Measurements from ENCODE around the gene THADA.

THADA gene

GRCh38 chr2:43375746-43376522, 219.9 kb downstream of the THADA start:
- DNase-seq, result no peak

DNA sequence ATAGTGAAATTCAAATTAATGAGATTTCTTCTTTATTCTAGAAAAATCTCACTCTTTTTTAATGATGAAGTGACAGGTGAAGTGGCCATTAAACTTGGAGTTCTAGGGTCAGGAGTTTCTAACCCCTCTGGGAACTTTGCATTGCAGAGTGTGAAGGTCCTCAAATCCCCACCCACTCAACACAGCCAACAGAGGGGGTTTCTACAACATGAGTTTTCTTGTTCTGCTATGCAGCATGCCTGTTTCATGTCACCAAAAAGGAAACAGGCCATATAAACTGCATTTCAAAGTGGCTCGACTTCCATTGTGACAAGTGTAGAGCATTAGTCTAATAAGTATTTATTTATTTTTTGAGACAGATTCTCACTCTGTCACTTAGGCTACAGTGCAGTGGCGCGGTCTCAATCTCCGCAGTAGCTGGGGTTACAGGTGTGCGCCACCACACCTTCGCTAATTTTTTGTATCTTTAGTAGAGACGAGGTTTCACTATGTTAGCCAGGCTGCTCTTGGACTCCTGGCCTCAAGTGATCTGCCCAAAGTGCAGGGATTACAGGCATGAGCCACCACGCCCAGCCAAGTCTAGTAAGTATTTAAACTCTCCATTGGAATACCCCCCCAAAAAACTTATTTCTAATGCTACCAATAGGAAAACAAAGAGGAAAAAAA, 223.3 kb downstream of the THADA start:
- DNase-seq, result no peak

- no peak for DNase-seq
Observed at GRCh38 chr2:43370705-43371104, 225.1 kb downstream of the THADA start.

GRCh38 chr2:43370146-43370545, 225.7 kb downstream of the THADA start:
- no peak for DNase-seq

- no peak for DNase-seq
Observed at GRCh38 chr2:43368483-43369385, 227.1 kb downstream of the THADA start.

GRCh38 chr2:43367012-43367782, 228.6 kb downstream of the THADA start:
- no peak for DNase-seq

GRCh38 chr2:43363120-43363519, 232.7 kb downstream of the THADA start:
- no peak for DNase-seq

- DNase-seq, result no peak
Observed at GRCh38 chr2:43361286-43361685, 234.6 kb downstream of the THADA start.

DNA sequence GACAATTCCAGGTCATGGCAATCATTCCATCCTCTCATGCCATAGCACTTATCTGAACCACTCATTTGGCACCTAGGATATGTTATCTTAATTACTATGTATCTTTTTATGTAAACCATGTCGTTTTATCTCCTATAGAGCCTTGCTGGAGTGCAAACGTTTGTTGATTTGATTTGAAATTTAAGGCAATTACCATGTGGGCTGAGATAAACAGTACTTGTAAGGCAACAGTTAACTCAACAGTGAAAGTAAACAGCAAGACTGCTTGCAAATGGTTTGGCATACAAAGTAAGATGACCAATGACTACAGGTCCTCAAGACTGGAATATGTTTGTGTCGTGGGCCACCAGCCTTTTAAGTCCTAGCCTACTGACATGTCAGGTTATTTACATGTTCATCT, 235.7 kb downstream of the THADA start:
- DNase-seq, result no peak

- no peak for DNase-seq
Observed at GRCh38 chr2:43358410-43359201, 237.2 kb downstream of the THADA start.

DNA sequence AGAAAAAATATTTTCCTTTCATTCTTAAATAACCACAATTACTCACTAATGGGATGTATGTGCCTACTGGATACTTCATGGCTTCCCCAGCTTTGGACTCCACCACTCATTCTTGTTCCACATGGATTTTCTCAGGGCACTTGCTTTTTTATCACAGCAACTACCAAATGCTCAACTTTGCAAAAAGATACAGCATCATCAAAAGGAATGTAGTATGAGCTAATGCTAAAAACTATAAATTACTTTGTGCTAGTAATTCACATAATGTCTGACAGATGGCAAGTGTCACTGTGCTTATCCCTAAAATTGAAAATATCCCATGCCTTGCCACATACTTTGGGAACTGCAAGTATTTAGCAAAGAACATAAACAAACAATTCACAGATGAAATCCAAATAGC, 239.1 kb downstream of the THADA start:
- no peak for DNase-seq

- DNase-seq, result no peak
Observed at GRCh38 chr2:43355399-43355798, 240.4 kb downstream of the THADA start.

DNA sequence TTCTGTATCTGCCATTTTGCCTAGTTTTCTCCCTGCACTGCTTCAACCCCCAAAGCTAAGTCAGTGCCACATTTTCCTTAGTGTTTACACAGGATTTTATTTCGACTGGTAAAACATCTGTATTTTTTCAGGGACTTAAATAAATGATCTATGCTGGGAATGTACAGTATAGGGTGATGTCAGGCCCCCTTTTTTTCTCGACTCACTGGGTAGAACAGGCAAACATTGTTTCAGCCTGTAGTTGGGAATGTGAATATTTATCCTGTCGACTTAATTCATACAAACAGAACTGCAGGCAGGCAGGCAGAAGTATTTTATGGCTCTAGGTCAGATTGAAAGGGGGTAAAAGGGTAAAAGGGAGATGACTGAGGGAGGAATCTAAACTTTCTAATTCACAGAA, 245.9 kb downstream of the THADA start:
- no peak for DNase-seq

DNA sequence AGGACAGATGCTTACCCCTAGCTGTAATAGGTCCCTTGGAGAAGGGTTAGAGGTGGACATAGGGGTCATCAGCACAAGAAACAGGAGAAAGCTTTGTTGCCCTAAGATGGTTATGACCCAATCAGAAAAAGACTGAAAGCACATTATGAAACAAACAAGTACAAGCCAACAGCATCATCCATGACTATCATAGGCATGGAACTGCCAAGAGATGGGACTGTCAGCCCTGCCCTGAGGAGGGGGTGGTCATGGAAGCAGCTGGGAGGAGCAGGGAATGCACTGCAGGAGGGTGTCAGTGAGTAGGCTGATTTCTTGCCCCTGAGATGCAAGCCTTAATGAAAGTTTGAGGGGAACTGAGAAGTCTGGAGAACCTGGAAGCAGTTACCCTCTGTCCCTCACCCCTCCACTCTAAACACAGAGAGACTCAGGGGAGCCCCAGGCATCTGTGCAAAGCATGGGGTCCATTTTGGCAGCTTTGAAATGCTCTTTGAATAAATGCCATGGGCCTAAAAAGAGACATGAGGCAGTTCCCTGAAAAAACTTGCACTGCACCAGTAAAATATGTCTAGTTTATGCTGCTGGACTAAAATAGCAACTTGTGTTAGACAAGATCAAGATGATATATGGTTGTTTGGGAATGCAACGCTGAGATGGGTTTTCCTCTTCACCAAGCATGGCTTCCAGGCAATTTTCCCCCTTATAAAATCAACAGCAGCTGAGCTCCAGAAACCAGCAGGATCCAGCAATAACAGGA, 246.8 kb downstream of the THADA start:
- no peak for DNase-seq

GRCh38 chr2:43347746-43348145, 248.1 kb downstream of the THADA start:
- DNase-seq, result no peak

DNA sequence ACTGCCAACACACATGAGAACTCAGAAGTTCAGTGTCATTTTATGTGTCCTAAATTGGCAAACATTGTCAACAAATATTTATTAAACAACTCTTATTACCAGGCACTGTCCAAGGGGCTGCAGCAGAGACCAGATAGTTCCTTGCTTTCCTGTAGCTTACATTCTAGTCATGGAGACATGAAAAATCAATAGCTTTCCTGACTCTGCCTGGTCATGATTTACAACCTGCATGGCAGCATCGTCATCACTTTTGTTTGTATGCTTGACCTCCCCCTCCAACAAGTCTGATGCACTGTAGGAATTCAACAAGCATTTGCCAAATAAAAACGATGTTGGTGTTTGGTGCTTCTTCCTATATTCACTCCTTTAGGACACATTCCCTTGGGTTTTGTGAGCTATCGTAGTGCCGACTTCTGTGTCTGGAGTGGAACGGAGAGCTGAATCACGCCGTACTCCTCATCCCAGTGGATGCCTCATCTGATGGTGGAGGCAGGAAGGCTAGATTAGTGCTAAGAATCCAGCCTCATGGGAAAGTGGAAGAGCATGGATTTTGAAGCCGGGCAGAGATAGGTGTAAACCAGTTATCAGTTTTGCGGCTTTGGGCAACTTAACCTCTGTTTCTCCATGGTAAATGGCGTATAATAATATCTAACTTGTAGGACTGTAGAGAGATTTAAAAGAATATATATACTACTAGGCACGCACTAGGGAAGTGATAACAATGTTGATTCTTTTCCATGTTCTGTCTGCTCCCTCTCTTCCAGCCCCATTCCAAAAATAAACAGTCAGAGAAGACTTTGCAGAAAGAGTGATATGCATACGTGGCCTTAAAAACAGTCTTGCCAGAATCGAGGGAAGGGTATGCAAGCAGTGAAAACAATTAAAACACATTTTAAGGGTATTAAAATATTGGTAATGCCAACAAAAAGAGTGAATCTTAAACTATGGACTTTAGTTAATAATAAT, 249.0 kb downstream of the THADA start:
- DNase-seq, result no peak

- no peak for DNase-seq
Observed at GRCh38 chr2:43345872-43346271, 250.0 kb downstream of the THADA start.

DNA sequence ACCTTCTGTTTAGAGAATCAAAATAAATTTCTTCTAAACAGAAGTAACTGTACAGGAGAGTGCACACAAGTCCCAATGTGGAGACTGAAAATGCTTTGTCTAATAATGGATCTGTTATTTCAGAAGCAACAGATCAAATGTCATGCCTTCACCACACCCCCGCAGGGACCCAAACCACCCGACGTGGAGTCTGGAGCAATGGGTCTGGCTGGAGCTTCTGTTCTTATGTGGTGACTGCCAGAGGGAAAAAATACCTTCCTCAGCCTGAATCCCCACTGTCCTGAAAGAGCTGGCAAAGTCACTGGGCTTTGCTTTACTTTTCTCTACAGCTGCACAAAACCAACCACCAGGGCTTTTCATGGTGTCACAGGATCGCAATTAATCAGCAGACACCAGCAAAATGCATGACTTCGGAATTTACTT, 250.4 kb downstream of the THADA start:
- peak; percentile 77 for DNase-seq

DNA sequence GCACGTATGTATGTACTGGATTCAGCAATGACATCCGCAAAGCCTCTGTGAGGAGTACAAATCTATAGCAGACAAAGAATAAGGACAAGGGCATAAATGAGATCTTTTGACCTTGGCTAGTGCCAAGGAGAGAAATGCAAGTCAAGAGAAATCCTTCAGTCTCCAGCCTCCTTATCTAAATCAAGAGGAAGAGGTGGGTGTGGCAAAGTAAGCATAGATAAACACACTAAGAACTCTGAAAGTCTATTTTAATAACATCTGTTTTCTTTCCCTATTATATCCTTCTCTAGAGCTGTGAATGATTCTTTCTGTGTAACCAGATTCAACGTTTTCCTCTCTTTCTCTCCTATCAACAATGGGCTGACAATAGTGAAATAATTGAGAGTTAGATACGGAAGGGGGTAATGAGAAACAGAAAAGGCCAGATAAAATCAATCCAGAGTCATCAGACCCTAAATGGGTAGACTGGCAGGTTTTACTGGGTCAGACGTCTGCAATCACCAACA, 250.9 kb downstream of the THADA start:
- no peak for DNase-seq
